Loucy (cell line): ENCODE measurements around the gene NAA25.

ENCODE experiments used
- H2AFZ ChIP-seq: fragments of 200-600 bp; sonication (generic); 2 replicates; pipeline ENCODE4 v1.6.0; 2016; ENCODE audit warnings: antibody characterized with exemption, mild to moderate bottlenecking, low read length, moderate library complexity
- H3F3A ChIP-seq: fragments of 200-600 bp; 2 replicates; pipeline ENCODE4 v1.6.0; 2016; ENCODE audit warnings: antibody characterized with exemption, low read depth, mild to moderate bottlenecking
- H3K27me3 ChIP-seq: fragments of 200-600 bp; sonication (generic); 2 replicates; pipeline ENCODE4 v1.6.1; 2014; ENCODE audit warnings: low read length, mild to moderate bottlenecking; ENCODE audit not compliant: insufficient read depth, poor library complexity, severe bottlenecking
- H3K36me3 ChIP-seq: fragments of 200-600 bp; sonication (generic); 2 replicates; pipeline ENCODE4 v1.6.1; 2016; ENCODE audit warnings: low read length; ENCODE audit not compliant: insufficient read depth
- H3K4me1 ChIP-seq: fragments of 200-600 bp; sonication (generic); 2 replicates; pipeline ENCODE4 v1.5.1; 2014; ENCODE audit warnings: low read length, mild to moderate bottlenecking; ENCODE audit not compliant: insufficient read depth, poor library complexity, severe bottlenecking
- H3K4me2 ChIP-seq: fragments of 200-600 bp; sonication (generic); 2 replicates; pipeline ENCODE4 v1.6.0; 2014; ENCODE audit warnings: antibody characterized with exemption, low read length, low read depth, mild to moderate bottlenecking; ENCODE audit not compliant: poor library complexity, severe bottlenecking
- H3K4me3 ChIP-seq: fragments of 200-600 bp; sonication (generic); 2 replicates; pipeline ENCODE4 v1.5.1; 2014; ENCODE audit warnings: low read length, mild to moderate bottlenecking, mixed read lengths; ENCODE audit not compliant: poor library complexity, severe bottlenecking
- H3K79me2 ChIP-seq: fragments of 200-600 bp; sonication (generic); 2 replicates; pipeline ENCODE4 v1.6.1; 2014; ENCODE audit warnings: low read length; ENCODE audit not compliant: insufficient read depth
- H3K9ac ChIP-seq: fragments of 200-600 bp; sonication (generic); 2 replicates; pipeline ENCODE4 v1.6.0; 2014; ENCODE audit warnings: mild to moderate bottlenecking, low read depth, low read length, moderate library complexity; ENCODE audit not compliant: poor library complexity, severe bottlenecking
- H3K9me2 ChIP-seq: fragments of 200-600 bp; sonication (generic); replicated peaks from 2 replicates; pipeline ENCODE4 v1.6.1; 2016; ENCODE audit warnings: low read depth, low read length, mixed read lengths
- H3K9me3 ChIP-seq: fragments of 200-600 bp; sonication (generic); 2 replicates; pipeline ENCODE4 v1.6.1; 2014; ENCODE audit warnings: mild to moderate bottlenecking, antibody characterized with exemption, low read length, low read depth; ENCODE audit not compliant: insufficient read depth
- H4K20me1 ChIP-seq: fragments of 200-600 bp; sonication (generic); 2 replicates; pipeline ENCODE4 v1.6.0; 2014; ENCODE audit warnings: antibody characterized with exemption, low read length, mild to moderate bottlenecking; ENCODE audit not compliant: insufficient read depth, poor library complexity, severe bottlenecking
- CTCF ChIP-seq: fragments of 200-600 bp; sonication (generic); conservative IDR thresholded peaks from 2 replicates; pipeline ENCODE4 v1.5.1; 2014; ENCODE audit warnings: mild to moderate bottlenecking, antibody characterized with exemption, low read length
- EZH2phosphoT487 ChIP-seq: fragments of 200-600 bp; IDR thresholded peaks from 2 replicates; pipeline ENCODE4 v1.6.1; 2018; ENCODE audit warnings: antibody characterized with exemption, mild to moderate bottlenecking, moderate library complexity, borderline replicate concordance

Gene NAA25

GRCh38 chr12:112066566-112066965 lies 42.0 kb downstream of the NAA25 start:
- Histone ChIP-seq H2AFZ (no peak overlapping the region), H3K27me3 (no peaks in the 10 kb centered on the region), H3K9me3 (no peaks in the 10 kb centered on the region), H3F3A (no peaks in the 10 kb centered on the region), H3K9me2 (no peaks in the 10 kb centered on the region), H3K4me3 (no peak overlapping the region), H3K4me2 (no peak overlapping the region), H3K79me2 (no peaks in the 10 kb centered on the region), H4K20me1 (no peaks in the 10 kb centered on the region), H3K4me1 (no peaks in the 10 kb centered on the region), H3K9ac (no peak overlapping the region), H3K36me3 (peaks cover 74% of the 10 kb centered on the region)
- TF ChIP-seq CTCF (no peak), EZH2phosphoT487 (no peak)

GRCh38 chr12:112063273-112063672 lies 45.3 kb downstream of the NAA25 start:
- Histone ChIP-seq H3K4me2 (no peak overlapping the region), H3K36me3 (peaks cover 72% of the 10 kb centered on the region), H3K79me2 (no peaks in the 10 kb centered on the region), H3K9me2 (no peaks in the 10 kb centered on the region), H3K9ac (no peak overlapping the region), H2AFZ (no peak overlapping the region), H3K4me3 (no peak overlapping the region), H3F3A (no peaks in the 10 kb centered on the region), H4K20me1 (no peaks in the 10 kb centered on the region), H3K9me3 (no peaks in the 10 kb centered on the region), H3K27me3 (no peaks in the 10 kb centered on the region), H3K4me1 (no peaks in the 10 kb centered on the region)
- TF ChIP-seq CTCF, result no peak
- no peak for TF ChIP-seq EZH2phosphoT487

- H3K4me2 ChIP-seq, result no peak overlapping the region
- H2AFZ ChIP-seq, result no peak overlapping the region
- H3K27me3 ChIP-seq, result no peaks in the 10 kb centered on the region
- no peaks in the 10 kb centered on the region for H3K9me3 ChIP-seq
- no peaks in the 10 kb centered on the region for H4K20me1 ChIP-seq
- H3K4me3 ChIP-seq, result no peak overlapping the region
- peaks cover 64% of the 10 kb centered on the region for H3K36me3 ChIP-seq
- no peaks in the 10 kb centered on the region for H3K79me2 ChIP-seq
- H3K9ac ChIP-seq, result no peak overlapping the region
- H3K9me2 ChIP-seq, result no peaks in the 10 kb centered on the region
- TF ChIP-seq CTCF (no peak), EZH2phosphoT487 (no peak)
- H3F3A ChIP-seq, result no peaks in the 10 kb centered on the region
- H3K4me1 ChIP-seq, result no peaks in the 10 kb centered on the region
Observed at GRCh38 chr12:112061137-112061536, 47.4 kb downstream of the NAA25 start.
